Dedifferentiated amniotic fluid mesenchymal stem cell (primary cell): ENCODE measurements around the gene SIVA1.
A peak's percentile ranks its signal among the peaks of the same experiment; 100 is the strongest.

Experiments
- DNase-seq: peaks from one replicate; pipeline ENCODE4 v3.0.0-alpha.2; 2016; ENCODE audit errors: extremely low spot score

SIVA1 gene

GRCh38 chr14:104796687-104797081, 43.7 kb downstream of the SIVA1 start:
- no peak for DNase-seq

- no peak for DNase-seq
Observed at GRCh38 chr14:104797115-104798044, 44.4 kb downstream of the SIVA1 start.

- no peak for DNase-seq
Observed at GRCh38 chr14:104798300-104799243, 45.6 kb downstream of the SIVA1 start.

GRCh38 chr14:104799244-104800014, 46.5 kb downstream of the SIVA1 start:
- DNase-seq, result no peak

GRCh38 chr14:104800015-104800770, 47.2 kb downstream of the SIVA1 start:
- DNase-seq, result peak; percentile 59

GRCh38 chr14:104800771-104801519, 48.0 kb downstream of the SIVA1 start, which contains the start of gene ZBTB42:
ZBTB42 (plus strand) TSS chr14:104801101; CDS start chr14:104801198, 97 bp downstream.
- DNase-seq, result no peak

- no peak for DNase-seq
Observed at GRCh38 chr14:104801520-104802393, 48.8 kb downstream of the SIVA1 start.

- DNase-seq, result no peak
Observed at GRCh38 chr14:104802394-104803184, 49.6 kb downstream of the SIVA1 start.

GRCh38 chr14:104803280-104803911, 50.4 kb downstream of the SIVA1 start:
- DNase-seq, result no peak

GRCh38 chr14:104803912-104804410, 51.0 kb downstream of the SIVA1 start:
- no peak for DNase-seq

GRCh38 chr14:104804481-104805325, 51.8 kb downstream of the SIVA1 start:
- DNase-seq, result no peak

GRCh38 chr14:104805326-104805678, 52.4 kb downstream of the SIVA1 start:
- peak; percentile 58 for DNase-seq

- DNase-seq, result no peak
Observed at GRCh38 chr14:104805941-104806624, 53.1 kb downstream of the SIVA1 start.

- no peak for DNase-seq
Observed at GRCh38 chr14:104806625-104807465, 53.9 kb downstream of the SIVA1 start.

GRCh38 chr14:104808456-104808855, 55.5 kb downstream of the SIVA1 start:
- no peak for DNase-seq
